K562 (cell line): ENCODE data around the gene NOTCH3. TPM values are rescaled to one million over a fixed set of nuclear protein-coding genes. Genes with fewer than 3 reads are reported as not detected.
A peak's percentile ranks its signal among the peaks of the same experiment; 100 is the strongest.

Source experiments
- ATAC-seq: fragments of 200-7000 bp; cut with Tn5 transposase; 3 replicates; pipeline ENCODE4 v1.9.1; 2020; ENCODE audit warnings: moderate library complexity
- BruUV-seq: library from RNA; stranded (reverse); fragments of 400-500 nt; replicated peaks from 2 replicates; lab custom pipeline; 2021; lab: Mats Ljungman, UMichigan
- CTCF ChIA-PET: fragments of 300-600 bp; formaldehyde crosslinking; extraction: SDS; loops from one replicate; lab custom pipeline; 2021; ENCODE audit warnings: low intra/inter-chr PET ratio; lab: Yijun Ruan, JAX
- POLR2A ChIA-PET: fragments of 300-600, 350-650 bp; sonication (Branson Sonifier 250); formaldehyde crosslinking; extraction: SDS; loops from one replicate; lab custom pipeline; 2021; ENCODE audit warnings: antibody characterized with exemption, inconsistent platforms; lab: Yijun Ruan, JAX
- DNase-seq, 4 experiments: peaks; one replicate each; pipeline versions ENCODE4 v3.0.0 to v3.0.0-alpha.2; 2011 to 2018; ENCODE audit warnings: low spot score in 3 of 4, mixed read lengths in 3 of 4; ENCODE audit errors: extremely low read depth in 1 of 4
- FAIRE-seq: peaks from 2 replicates; lab custom pipeline; 2011; peaks lifted over from hg19 to GRCh38; lab: Jason Lieb, UNC
- H2AFZ ChIP-seq: 2 replicates; pipeline ENCODE4 v1.6.0; 2011; ENCODE audit warnings: low read depth, low read length, control low read depth, inconsistent platforms
- H3K27ac ChIP-seq: fragments of 200-600 bp; 3 replicates; pipeline ENCODE4 v1.8.0; 2011; ENCODE audit warnings: low read depth, mild to moderate bottlenecking, control low read depth, inconsistent platforms, low read length, moderate library complexity, mixed read lengths; ENCODE audit errors: extremely low read depth
- H3K27me3 ChIP-seq, 2 experiments: fragments of 300-600 bp in 1 of 2; 2 replicates in 1 of 2; 3 replicates in 1 of 2; pipeline versions ENCODE4 v1.6.0 to v1.8.0; 2011; ENCODE audit warnings: inconsistent platforms in 2 of 2, low read length in 2 of 2, mild to moderate bottlenecking in 1 of 2, mixed read lengths in 1 of 2, moderate library complexity in 1 of 2; ENCODE audit not compliant: control insufficient read depth in 2 of 2, insufficient read depth in 2 of 2
- H3K36me3 ChIP-seq: fragments of 300-600 bp; 3 replicates; pipeline ENCODE4 v1.8.0; 2011; ENCODE audit warnings: mild to moderate bottlenecking, low read length, inconsistent platforms; ENCODE audit not compliant: control insufficient read depth, insufficient read depth
- H3K4me1 ChIP-seq, 2 experiments: fragments of 200-600 bp in 1 of 2; replicated peaks in 1 of 2; 2 replicates in 1 of 2; 3 replicates in 1 of 2; pipeline versions ENCODE4 v1.5.1 to v1.8.0; 2011; ENCODE audit warnings: inconsistent platforms in 2 of 2, low read length in 2 of 2, mild to moderate bottlenecking in 1 of 2, mixed read lengths in 1 of 2, moderate library complexity in 1 of 2; ENCODE audit not compliant: control insufficient read depth in 2 of 2, insufficient read depth in 2 of 2
- H3K4me2 ChIP-seq: 2 replicates; pipeline ENCODE4 v1.6.1; 2011; ENCODE audit warnings: low read length, control low read depth, inconsistent platforms, mixed read lengths; ENCODE audit not compliant: insufficient read depth
- H3K4me3 ChIP-seq: fragments of 200-600 bp; sonication (generic), shearing (Covaris generic); 2 replicates; pipeline ENCODE4 v1.5.1; 2016; ENCODE audit warnings: control low read depth, inconsistent platforms
- H3K79me2 ChIP-seq: fragments of 200-600 bp; 3 replicates; pipeline ENCODE4 v1.8.0; 2011; ENCODE audit warnings: low read length, inconsistent platforms; ENCODE audit not compliant: control insufficient read depth, insufficient read depth
- H3K9ac ChIP-seq, 2 experiments: 2 replicates each; pipeline versions ENCODE4 v1.6.0 to v1.6.1; 2011; ENCODE audit warnings: low read depth in 2 of 2, low read length in 2 of 2, control low read depth in 1 of 2, inconsistent platforms in 1 of 2, mild to moderate bottlenecking in 1 of 2, mixed read lengths in 1 of 2; ENCODE audit not compliant: insufficient read depth in 1 of 2
- H3K9me1 ChIP-seq: one replicate; pipeline ENCODE4 v1.6.0; 2011; ENCODE audit warnings: inconsistent platforms, mild to moderate bottlenecking, low read length, moderate library complexity; ENCODE audit not compliant: control insufficient read depth, insufficient read depth
- H3K9me3 ChIP-seq: replicated peaks from 2 replicates; pipeline ENCODE4 v1.5.1; 2011; ENCODE audit warnings: low read depth, low read length, inconsistent platforms; ENCODE audit not compliant: control insufficient read depth, insufficient read depth
- H4K20me1 ChIP-seq: replicated peaks from 2 replicates; pipeline ENCODE4 v1.6.1; 2011; ENCODE audit warnings: low read length, inconsistent platforms, mixed read lengths; ENCODE audit not compliant: control insufficient read depth, insufficient read depth
- CTCF ChIP-seq, 3 experiments: IDR thresholded peaks in 2 of 3; conservative IDR thresholded peaks in 1 of 3; 2 replicates each; pipeline ENCODE4 v1.5.1; 2011 to 2012; ENCODE audit warnings: low read length in 3 of 3, mild to moderate bottlenecking in 3 of 3, control low read depth in 2 of 3, improper control_type of control experiment in 1 of 3, inconsistent platforms in 1 of 3, low read depth in 1 of 3, mixed read lengths in 1 of 3, moderate library complexity in 1 of 3; ENCODE audit not compliant: insufficient read depth in 2 of 3
- FOSL1 ChIP-seq: fragments of 200-800 bp; sonication (Bioruptor generic); conservative IDR thresholded peaks from 2 replicates; pipeline ENCODE4 v1.6.1; 2016; ENCODE audit warnings: missing genetic modification characterization, missing compliant biosample characterization
- MYC ChIP-seq, 2 experiments: fragments of 250-450 bp in 1 of 2; sonication (Bioruptor Pico) in 1 of 2; IDR thresholded peaks; 2 replicates each; pipeline versions ENCODE4 v1.5.1 to v1.6.1; 2012 to 2021; ENCODE audit warnings: low read depth in 2 of 2, borderline replicate concordance in 1 of 2, improper control_type of control experiment in 1 of 2, low read length in 1 of 2, mild to moderate bottlenecking in 1 of 2, moderate library complexity in 1 of 2
- NRF1 ChIP-seq, 2 experiments: fragments of 450-650 bp; IDR thresholded peaks in 1 of 2; conservative IDR thresholded peaks in 1 of 2; 2 replicates each; pipeline ENCODE4 v1.6.1; 2014; ENCODE audit warnings: mild to moderate bottlenecking in 2 of 2
- VEZF1 ChIP-seq: fragments of 200-800 bp; sonication (Bioruptor generic); IDR thresholded peaks from 2 replicates; pipeline ENCODE4 v1.6.1; 2017; ENCODE audit warnings: missing genetic modification characterization, missing compliant biosample characterization
- ZBTB7A ChIP-seq: IDR thresholded peaks from 2 replicates; pipeline ENCODE4 v1.6.1; 2011; ENCODE audit warnings: low read depth, mild to moderate bottlenecking, low read length, moderate library complexity, borderline replicate concordance; ENCODE audit not compliant: control insufficient read depth
- ZC3H11A ChIP-seq: IDR thresholded peaks from 2 replicates; pipeline ENCODE4 v1.6.1; 2012; ENCODE audit warnings: low read depth, low read length, improper control_type of control experiment
- ZEB2 ChIP-seq: fragments of 450-650 bp; IDR thresholded peaks from 2 replicates; pipeline ENCODE4 v1.6.1; 2016
- WGBS: fragments of 100-300 bp; shearing (Covaris generic); methylation state at CpG from one replicate; pipeline ENCODE4 v1.1.6; 2016; ENCODE audit warnings: low coverage, mixed read lengths; ENCODE audit not compliant: insufficient coverage; ENCODE audit errors: missing lambda C conversion rate; 5-methylcytosine and 5-hydroxymethylcytosine counted together
- in situ Hi-C: fragments of 300-500 bp; cut with MboI; formaldehyde crosslinking; loops from 4 replicates; pipeline ENCODE4 v1.15.0; 2018; ENCODE audit warnings: inconsistent platforms, mixed read lengths
- intact Hi-C: fragments of 100-400 bp; cut with micrococcal nuclease; formaldehyde crosslinking; loops from 2 replicates; pipeline ENCODE4 v1.14.2; 2022
- polyA plus RNA-seq, 8 experiments: library from polyadenylated mRNA; depleted of rRNA in 4 of 8; stranded (reverse) in 5 of 8; unstranded in 3 of 8; fragments of >200 nt; fragmentation: Nextera tagmentation in 2 of 8; fragmentation: Illumina TruSeq in 1 of 8; extraction: Ambion mirVana in 2 of 8; extraction: Trizol in 1 of 8; gene quantifications; 2 replicates each; pipeline versions ENCODE4 v1.2.1 to v1.2.3, GENCODE V29; 2011 to 2014; ENCODE audit warnings: inconsistent platforms in 1 of 8, missing spikeins in 1 of 8
- total RNA-seq, 7 experiments: library from RNA; depleted of rRNA in 6 of 7; stranded (reverse); fragments of >200 nt in 6 of 7; fragmentation: Illumina TruSeq in 2 of 7; extraction: Trizol in 2 of 7; gene quantifications; 2 replicates each; pipeline versions ENCODE4 v1.2.1 to v1.2.3, GENCODE V29; 2011 to 2021; ENCODE audit warnings: low replicate concordance in 1 of 7

NOTCH3 gene
- total and polyA plus RNA-seq, 9 of the 15 experiments (the other 6 are each of a cell fraction or from before 2014, with no cell fraction given): under 0.01 to 1.2 (median 0.16) TPM

GRCh38 chr19:15195371-15196334, 5.1 kb downstream of the NOTCH3 start:
- H3K36me3 ChIP-seq: no peaks in the 10 kb centered on the region
- H3K4me3 ChIP-seq: no peak overlapping the region
- in situ Hi-C loops: no loop called here
- DNase-seq (peak in 2 of 4 experiments; percentile 57 to 60), FAIRE-seq (no peak), ATAC-seq (peak; percentile 49)
- intact Hi-C loops: no loop called here
- H3K27ac ChIP-seq: no peak overlapping the region
- ChIA-PET POLR2A (no interaction called here), CTCF (no interaction called here)
- no peak overlapping the region for H3K9ac ChIP-seq
- TF ChIP-seq CTCF (IDR thresholded peaks at IDR 0.05 in 2 of 3, conservative IDR thresholded peaks at IDR 0.05 in 1 of 3; ENCODE audit: insufficient read depth in 2 of 3, low read depth in 1 of 3, low read length in 3 of 3) (peak in 2 of 3 experiments; percentile 4 to 15; a peak in 1 of 6 replicates), ZBTB7A (peak; percentile 20; the same call in 1 of the 2 replicates), NRF1 (conservative IDR thresholded peaks at IDR 0.05 in 1 of 2, IDR thresholded peaks at IDR 0.05 in 1 of 2) (peak; percentile 51 to 52), MYC (IDR thresholded peaks at IDR 0.05; ENCODE audit: low read depth, low read length) (no peak), MYC (CRISPR knock-in tag; IDR thresholded peaks at IDR 0.05; ENCODE audit: borderline replicate concordance, low read depth) (no peak), ZEB2 (peak; percentile 46; the same call in 1 of the 2 replicates), ZC3H11A (no peak), VEZF1 (CRISPR knock-in tag) (peak; percentile 60), FOSL1 (tag) (peak; percentile 41; the same call in 1 of the 2 replicates)
- no TSS peak for BruUV-seq
- H3K79me2 ChIP-seq: no peaks in the 10 kb centered on the region
- no peaks in the 10 kb centered on the region for H3K9me3 ChIP-seq
- H3K27me3 ChIP-seq: peaks cover 11 to 44% of the 10 kb centered on the region in 2 experiments; a peak in 4 of 5 replicates
- H4K20me1 ChIP-seq: no peaks in the 10 kb centered on the region; the same call in 1 of the 2 replicates
- no peak overlapping the region for H3K4me2 ChIP-seq
- no peaks in the 10 kb centered on the region for H3K9me1 ChIP-seq
- H2AFZ ChIP-seq: no peak overlapping the region
- peaks cover 0 to 33% of the 10 kb centered on the region in 2 experiments; a peak in 2 of 5 replicates for H3K4me1 ChIP-seq
- 6% methylated on average over 40 of the region's 91 CpGs for WGBS
